Right cardiac atrium (tissue), 5 donors: ENCODE data around the gene SATB1. TPM values are rescaled to one million over a fixed set of nuclear protein-coding genes. Genes with fewer than 3 reads are reported as not detected.

Experiments used
- ATAC-seq, 2 donors: fragments of 200-7000 bp; cut with Tn5 transposase; one replicate each; pipeline versions ENCODE4 v1.8.0 to v1.9.1; 2020; ENCODE audit warnings: moderate library complexity in 2 of 2, mild to moderate bottlenecking in 1 of 2
- DNase-seq, 3 donors: peaks; one replicate each; pipeline ENCODE4 v3.0.0-alpha.2; 2020
- H3K27ac ChIP-seq: one replicate; pipeline ENCODE4 v1.5.1; 2013; ENCODE audit warnings: mild to moderate bottlenecking, low read length, control low read depth, moderate library complexity
- H3K27me3 ChIP-seq: one replicate; pipeline ENCODE4 v1.6.1; 2013; ENCODE audit not compliant: control insufficient read depth, insufficient read depth
- H3K4me1 ChIP-seq: one replicate; pipeline ENCODE4 v1.6.1; 2013; ENCODE audit warnings: low read length; ENCODE audit not compliant: control insufficient read depth, insufficient read depth
- H3K4me3 ChIP-seq: one replicate; pipeline ENCODE4 v1.5.1; 2013; ENCODE audit warnings: low read length, control low read depth
- H3K9me3 ChIP-seq: one replicate; pipeline ENCODE4 v1.6.1; 2013; ENCODE audit warnings: low read length; ENCODE audit not compliant: control insufficient read depth
- WGBS: extraction: QIAGEN DNeasy Blood & Tissue Kit; methylation state at CpG from one replicate; pipeline ENCODE4 v1.1.7; 2013; 5-methylcytosine and 5-hydroxymethylcytosine counted together
- intact Hi-C, 4 donors: fragments of 100-400 bp; cut with DNase I; formaldehyde crosslinking; loops; one replicate each; pipeline versions ENCODE4 v1.11.0 to v1.14.0; 2022 to 2023
- polyA plus RNA-seq: library from polyadenylated mRNA; stranded (reverse); fragments of 200-250 nt; gene quantifications from one replicate; pipeline ENCODE4 v1.2.3, GENCODE V29; 2013
- total RNA-seq, 4 donors: library from RNA; stranded (reverse); fragmentation: NEBNext Ultra II Directional; extraction: Animal tissue kit (Norgen Biotek cat#: 25700); gene quantifications; one replicate each; pipeline ENCODE4 v1.2.1, GENCODE V29; 2021
- donor health status: healthy with polysubstance abuse.
- donor health status: DM: no; HTN: yes; CAD: no.
- donor health status: DM: no; HTN: no; CAD: no.
- donor health status: DM: no; HTN: yes; CAD: no; lungs with severe emphysema.
- donor health status: DM: yes; HTN: yes; CAD: no.

The SATB1 gene
- total and polyA plus RNA-seq, 5 donors, result 21.5 to 48.3 (median 37.7) TPM

DNA sequence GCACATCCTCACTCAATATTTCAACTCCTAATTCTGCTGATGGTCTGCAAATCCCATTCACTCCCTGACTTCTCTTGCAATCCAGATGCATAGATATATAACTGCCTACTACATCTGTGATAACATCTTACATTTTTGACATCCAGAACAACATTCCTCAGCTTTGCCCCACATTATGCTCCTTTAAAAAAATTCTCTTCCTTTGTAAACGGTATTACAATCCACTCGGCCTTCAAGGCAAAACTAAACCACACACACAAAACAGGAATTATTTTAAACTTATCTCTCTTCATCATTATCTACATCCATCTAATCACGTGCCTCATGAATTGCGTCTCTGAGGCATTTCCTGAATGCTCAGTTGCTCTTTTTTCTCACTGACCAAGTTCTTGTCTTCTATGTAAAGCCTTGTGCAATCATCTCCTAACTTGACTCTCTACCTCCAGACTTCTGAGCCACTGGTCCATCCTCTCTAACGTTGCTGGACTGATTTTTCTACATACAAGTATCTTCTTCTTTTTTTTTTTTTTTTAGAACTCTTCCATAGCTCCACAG is 117.0 kb downstream of the SATB1 start:
- Histone ChIP-seq H3K27ac (no peak overlapping the region), H3K9me3 (no peaks in the 10 kb centered on the region), H3K27me3 (no peaks in the 10 kb centered on the region), H3K4me3 (no peak overlapping the region), H3K4me1 (no peaks in the 10 kb centered on the region)
- ATAC-seq (no peak), DNase-seq (no peak)
- WGBS, result 43% methylated on average over 5 of the region's 5 CpGs
- intact Hi-C loops, result no loop called here

DNA sequence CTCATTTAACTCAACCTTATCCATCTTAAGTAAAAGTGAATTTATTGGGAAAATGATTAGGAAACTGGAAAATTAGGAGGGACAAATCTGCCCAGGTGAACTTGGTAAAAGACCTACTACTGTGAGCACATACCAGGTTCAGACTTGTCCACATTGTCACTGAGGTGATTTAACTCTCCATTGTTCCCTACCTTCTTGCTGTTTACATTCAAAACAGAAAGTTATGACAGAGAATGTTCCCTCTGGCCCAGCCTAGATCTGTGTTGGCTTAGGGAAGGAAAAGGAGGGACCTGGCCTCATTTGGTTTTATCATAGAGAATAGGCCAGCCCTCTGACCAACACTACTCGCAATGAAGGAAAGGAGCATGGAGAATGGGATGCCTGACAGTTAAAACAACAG is 117.6 kb downstream of the SATB1 start:
- ATAC-seq (no peak), DNase-seq (no peak)
- Histone ChIP-seq H3K27me3 (no peaks in the 10 kb centered on the region), H3K4me1 (no peaks in the 10 kb centered on the region), H3K4me3 (no peak overlapping the region), H3K9me3 (no peaks in the 10 kb centered on the region), H3K27ac (no peak overlapping the region)
- WGBS, result 80% methylated on average over 1 of the region's 1 CpG
- intact Hi-C loops, result no loop called here

DNA sequence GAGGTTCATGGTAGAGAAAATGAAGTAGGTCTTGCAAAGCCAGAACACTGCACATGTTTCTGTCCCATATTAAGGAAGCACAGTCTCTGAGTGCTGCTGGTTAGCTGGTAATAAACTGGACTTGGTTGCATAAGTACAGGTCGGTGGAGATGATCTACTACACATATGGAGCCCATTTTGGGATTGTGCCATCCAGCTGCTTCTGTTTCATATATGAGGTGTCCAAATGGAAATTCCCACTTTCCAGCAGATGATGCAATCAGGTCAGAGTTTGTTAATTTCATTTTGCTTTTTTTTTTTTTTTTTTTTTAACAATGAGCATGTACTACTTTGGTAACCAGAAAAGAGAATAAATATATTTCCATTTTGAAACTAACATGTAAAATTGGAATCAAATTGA is 122.6 kb downstream of the SATB1 start:
- H3K4me3 ChIP-seq, result no peak overlapping the region
- H3K9me3 ChIP-seq, result no peaks in the 10 kb centered on the region
- WGBS, result 80% methylated on average over 1 of the region's 1 CpG
- H3K4me1 ChIP-seq, result no peaks in the 10 kb centered on the region
- H3K27ac ChIP-seq, result no peak overlapping the region
- H3K27me3 ChIP-seq, result no peaks in the 10 kb centered on the region
- DNase-seq (no peak), ATAC-seq (no peak)
- intact Hi-C loops, result no loop called here

- Histone ChIP-seq H3K9me3 (no peaks in the 10 kb centered on the region), H3K27ac (no peak overlapping the region), H3K4me3 (no peak overlapping the region), H3K27me3 (no peaks in the 10 kb centered on the region), H3K4me1 (no peaks in the 10 kb centered on the region)
- intact Hi-C loops, result no loop called here
- WGBS, result 90% methylated on average over 1 of the region's 1 CpG
- no peak for DNase-seq
- no peak for ATAC-seq
These were observed 123.4 kb downstream of the SATB1 start for GRCh38 chr3:18301781-18302180.

DNA sequence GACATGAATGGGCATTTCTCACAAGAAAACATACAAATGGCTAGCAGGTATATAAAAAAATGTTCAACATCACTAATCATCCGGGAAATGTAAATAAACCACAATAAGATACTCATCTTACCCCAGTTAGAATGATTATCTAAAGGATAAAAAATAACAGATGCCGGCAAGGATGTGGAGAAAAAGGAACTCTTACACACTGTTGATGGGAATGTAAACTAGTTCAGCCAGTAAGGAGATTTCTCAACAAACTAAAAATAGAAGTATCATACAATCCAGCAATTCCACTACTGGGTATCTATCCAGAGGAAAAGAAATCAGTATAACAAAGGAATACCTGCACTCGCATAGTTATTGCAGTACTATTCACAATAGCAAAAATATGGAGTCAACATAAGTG is 124.2 kb downstream of the SATB1 start:
- intact Hi-C loops, result no loop called here
- Histone ChIP-seq H3K4me3 (no peak overlapping the region), H3K9me3 (no peaks in the 10 kb centered on the region), H3K27me3 (no peaks in the 10 kb centered on the region), H3K4me1 (no peaks in the 10 kb centered on the region), H3K27ac (no peak overlapping the region)
- DNase-seq (no peak), ATAC-seq (no peak)
- WGBS, result 88% methylated on average over 3 of the region's 3 CpGs

DNA sequence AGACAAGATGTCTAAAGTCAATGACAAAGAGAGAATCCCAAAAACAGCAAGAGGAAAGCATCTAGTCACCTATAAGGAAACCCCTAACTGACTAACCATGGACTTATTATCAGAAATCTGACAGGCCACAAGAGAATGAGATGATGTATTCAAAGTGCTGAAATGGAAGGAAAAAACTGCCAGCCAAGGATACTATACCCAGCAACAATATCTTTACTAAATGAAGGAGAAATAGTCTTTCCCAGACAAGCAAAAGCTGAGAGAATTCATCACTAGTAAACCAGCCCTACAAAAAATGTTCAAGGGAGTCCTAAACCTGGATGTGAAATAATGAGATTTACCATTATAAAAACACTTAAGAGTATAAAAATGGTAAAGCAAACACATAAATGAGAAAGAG is 128.0 kb downstream of the SATB1 start:
- Histone ChIP-seq H3K9me3 (no peaks in the 10 kb centered on the region), H3K27ac (no peak overlapping the region), H3K4me3 (no peak overlapping the region), H3K4me1 (no peaks in the 10 kb centered on the region), H3K27me3 (no peaks in the 10 kb centered on the region)
- ATAC-seq (no peak), DNase-seq (no peak)
- intact Hi-C loops, result no loop called here
